GM12878 (cell line): ENCODE data around the gene RBBP9. TPM values are rescaled to one million over a fixed set of nuclear protein-coding genes. Genes with fewer than 3 reads are reported as not detected.

Experiments
- BRCA1 ChIP-seq: IDR thresholded peaks from 2 replicates; pipeline ENCODE4 v1.6.1; 2011; ENCODE audit warnings: low read depth, low read length, improper control_type of control experiment
- ESRRA ChIP-seq: IDR thresholded peaks from 2 replicates; pipeline ENCODE4 v1.6.1; 2012; ENCODE audit warnings: mild to moderate bottlenecking, low read length, improper control_type of control experiment
- FOXM1 ChIP-seq: IDR thresholded peaks from 2 replicates; pipeline ENCODE4 v1.6.1; 2012; ENCODE audit warnings: low read depth, mild to moderate bottlenecking, inconsistent platforms, low read length, moderate library complexity
- HDAC6 ChIP-seq: fragments of 200-600 bp; sonication (generic); IDR thresholded peaks from one replicate; pipeline ENCODE4 v1.8.0; 2017; ENCODE audit warnings: antibody characterized with exemption; ENCODE audit not compliant: unreplicated experiment
- MEF2A ChIP-seq: IDR thresholded peaks from 2 replicates; pipeline ENCODE4 v1.6.1; 2011; ENCODE audit warnings: low read depth, mild to moderate bottlenecking, low read length, moderate library complexity; ENCODE audit not compliant: insufficient read depth
- MYC ChIP-seq: IDR thresholded peaks from 2 replicates; pipeline ENCODE4 v1.6.1; 2011; ENCODE audit warnings: mild to moderate bottlenecking, low read length, moderate library complexity, inconsistent platforms; ENCODE audit not compliant: insufficient read depth, insufficient replicate concordance, insufficient read length, severe bottlenecking
- NRF1 ChIP-seq: conservative IDR thresholded peaks from 2 replicates; pipeline ENCODE4 v1.6.1; 2011; ENCODE audit warnings: mild to moderate bottlenecking, low read depth, low read length, improper control_type of control experiment
- SMARCA5 ChIP-seq: fragments of 450-650 bp; IDR thresholded peaks from 2 replicates; pipeline ENCODE4 v1.6.1; 2017; ENCODE audit warnings: mild to moderate bottlenecking
- TARDBP ChIP-seq: IDR thresholded peaks from 2 replicates; pipeline ENCODE4 v1.6.1; 2016; ENCODE audit warnings: borderline replicate concordance
- YBX1 ChIP-seq: fragments of 450-650 bp; IDR thresholded peaks from 2 replicates; pipeline ENCODE4 v1.6.1; 2016; ENCODE audit warnings: antibody characterized with exemption
- ZNF274 ChIP-seq: IDR thresholded peaks from one replicate; pipeline ENCODE4 v1.8.0; 2011; ENCODE audit not compliant: insufficient read length, insufficient read depth
- polyA plus RNA-seq, 11 experiments: library from polyadenylated mRNA; depleted of rRNA in 4 of 11; unstranded in 6 of 11; stranded (reverse) in 5 of 11; fragments of >200 nt; fragmentation: Nextera tagmentation in 4 of 11; fragmentation: Illumina TruSeq in 1 of 11; extraction: Ambion mirVana in 4 of 11; extraction: Trizol in 1 of 11; gene quantifications; 1 replicate in 1 of 11; 2 replicates in 10 of 11; pipeline versions ENCODE4 v1.2.1 to v1.2.3, GENCODE V29; 2011 to 2016; ENCODE audit warnings: inconsistent platforms in 2 of 11, missing spikeins in 2 of 11, low read depth in 1 of 11
- total RNA-seq, 4 experiments: library from RNA; depleted of rRNA in 3 of 4; stranded (reverse); fragments of >200 nt in 3 of 4; fragmentation: Illumina TruSeq in 1 of 4; extraction: Trizol in 1 of 4; gene quantifications; 2 replicates each; pipeline versions ENCODE4 v1.2.1 to v1.2.3, GENCODE V29; 2013 to 2021
- TF ChIP-seq, protein P1 (sequence below): fragments of 450-650 bp; IDR thresholded peaks from 2 replicates; pipeline ENCODE4 v1.6.1; 2017; ENCODE audit warnings: low read depth, mild to moderate bottlenecking, moderate library complexity
- TF ChIP-seq, protein P2 (sequence below): fragments of 450-650 bp; IDR thresholded peaks from 2 replicates; pipeline ENCODE4 v1.6.1; 2017; ENCODE audit warnings: mild to moderate bottlenecking, low read depth, inconsistent platforms; ENCODE audit not compliant: poor library complexity, severe bottlenecking
- TF ChIP-seq, protein P3 (sequence below): fragments of 450-650 bp; formaldehyde crosslinking; IDR thresholded peaks from 2 replicates; pipeline ENCODE4 v1.4.0; 2022; ENCODE audit warnings: mild to moderate bottlenecking, moderate library complexity
- TF ChIP-seq, protein P4 (sequence below): IDR thresholded peaks from 2 replicates; pipeline ENCODE4 v1.6.1; 2011; ENCODE audit warnings: borderline replicate concordance, low read depth, mild to moderate bottlenecking, moderate library complexity, low read length; ENCODE audit not compliant: insufficient read depth, poor library complexity, severe bottlenecking
- TF ChIP-seq, protein P5 (sequence below): IDR thresholded peaks from 2 replicates; pipeline ENCODE4 v1.6.1; 2011; ENCODE audit warnings: borderline replicate concordance, low read depth, mild to moderate bottlenecking, moderate library complexity, mixed read lengths, low read length; ENCODE audit not compliant: insufficient read depth; ENCODE audit errors: extremely low read length
- TF ChIP-seq, protein P6 (sequence below): IDR thresholded peaks from 2 replicates; pipeline ENCODE4 v1.6.1; 2012; ENCODE audit warnings: low read depth, low read length, improper control_type of control experiment

RBBP9 gene
- total and polyA plus RNA-seq, 10 of the 15 experiments (the other 5 are each of a cell fraction or from before 2014, with no cell fraction given), result 7.1 to 34.1 (median 16.0) TPM

DNA sequence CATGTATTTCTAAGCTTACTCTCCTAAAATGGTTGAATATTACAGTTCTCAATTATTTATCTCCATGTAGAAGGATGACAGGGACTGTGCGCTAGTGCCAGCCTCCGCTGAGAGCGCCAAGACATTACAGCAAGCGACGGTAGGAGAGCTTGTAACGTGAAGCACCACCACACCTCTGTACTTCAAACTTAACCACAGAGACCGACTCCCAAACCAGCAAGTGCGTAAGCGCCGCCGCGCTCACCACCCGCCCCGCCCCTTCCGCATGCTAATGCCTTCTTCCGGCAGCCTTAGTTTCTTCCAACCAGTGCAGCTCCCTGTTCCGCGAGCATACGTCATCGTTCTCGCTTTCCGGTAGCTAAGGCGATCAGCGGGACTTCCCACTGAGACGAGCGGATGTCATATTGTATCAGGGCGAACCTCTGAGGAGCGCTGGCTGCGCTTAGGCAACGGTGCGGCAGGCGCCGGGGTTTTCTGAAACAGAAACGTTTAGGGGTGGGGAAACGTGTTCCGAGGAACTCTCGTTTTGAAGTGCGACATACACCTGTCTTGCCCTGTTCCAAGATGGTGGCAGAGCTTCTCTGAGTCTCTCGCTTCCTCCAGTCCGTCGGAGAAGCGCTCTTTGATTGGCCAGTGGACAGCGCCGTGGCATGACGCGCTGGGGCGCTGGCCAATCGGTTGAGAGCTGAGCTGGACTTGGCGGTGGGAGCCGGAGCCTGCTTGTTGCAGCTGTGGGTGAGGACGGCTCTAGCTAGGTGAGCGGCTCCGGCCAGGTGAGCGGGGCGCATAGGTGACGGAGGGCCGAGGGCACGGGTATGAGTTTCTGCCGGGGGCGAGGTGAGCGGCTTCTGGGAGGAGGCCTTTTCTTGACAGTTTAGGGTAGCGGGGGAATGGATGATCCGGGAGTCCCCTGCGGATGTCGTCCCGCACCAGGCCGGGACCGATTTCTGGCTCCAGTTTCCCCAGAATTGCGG, 10.5 kb upstream of the RBBP9 start, which contains the start of gene SEC23B (continued):
- TF ChIP-seq, protein P1, sequence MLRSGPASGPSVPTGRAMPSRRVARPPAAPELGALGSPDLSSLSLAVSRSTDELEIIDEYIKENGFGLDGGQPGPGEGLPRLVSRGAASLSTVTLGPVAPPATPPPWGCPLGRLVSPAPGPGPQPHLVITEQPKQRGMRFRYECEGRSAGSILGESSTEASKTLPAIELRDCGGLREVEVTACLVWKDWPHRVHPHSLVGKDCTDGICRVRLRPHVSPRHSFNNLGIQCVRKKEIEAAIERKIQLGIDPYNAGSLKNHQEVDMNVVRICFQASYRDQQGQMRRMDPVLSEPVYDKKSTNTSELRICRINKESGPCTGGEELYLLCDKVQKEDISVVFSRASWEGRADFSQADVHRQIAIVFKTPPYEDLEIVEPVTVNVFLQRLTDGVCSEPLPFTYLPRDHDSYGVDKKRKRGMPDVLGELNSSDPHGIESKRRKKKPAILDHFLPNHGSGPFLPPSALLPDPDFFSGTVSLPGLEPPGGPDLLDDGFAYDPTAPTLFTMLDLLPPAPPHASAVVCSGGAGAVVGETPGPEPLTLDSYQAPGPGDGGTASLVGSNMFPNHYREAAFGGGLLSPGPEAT, result peak; percentile 95
- peak; percentile 40; the same call in 1 of the 2 replicates for TF ChIP-seq BRCA1
- TF ChIP-seq TARDBP, result no peak
- TF ChIP-seq MEF2A, result no peak
- no peak for TF ChIP-seq YBX1
- no peak for TF ChIP-seq ZNF274
- 0 out of 2 replicates have a peak, but pooled peaks have one; percentile 21 for TF ChIP-seq SMARCA5
- TF ChIP-seq MYC, result no peak
- TF ChIP-seq FOXM1, result no peak
- TF ChIP-seq, protein P2, sequence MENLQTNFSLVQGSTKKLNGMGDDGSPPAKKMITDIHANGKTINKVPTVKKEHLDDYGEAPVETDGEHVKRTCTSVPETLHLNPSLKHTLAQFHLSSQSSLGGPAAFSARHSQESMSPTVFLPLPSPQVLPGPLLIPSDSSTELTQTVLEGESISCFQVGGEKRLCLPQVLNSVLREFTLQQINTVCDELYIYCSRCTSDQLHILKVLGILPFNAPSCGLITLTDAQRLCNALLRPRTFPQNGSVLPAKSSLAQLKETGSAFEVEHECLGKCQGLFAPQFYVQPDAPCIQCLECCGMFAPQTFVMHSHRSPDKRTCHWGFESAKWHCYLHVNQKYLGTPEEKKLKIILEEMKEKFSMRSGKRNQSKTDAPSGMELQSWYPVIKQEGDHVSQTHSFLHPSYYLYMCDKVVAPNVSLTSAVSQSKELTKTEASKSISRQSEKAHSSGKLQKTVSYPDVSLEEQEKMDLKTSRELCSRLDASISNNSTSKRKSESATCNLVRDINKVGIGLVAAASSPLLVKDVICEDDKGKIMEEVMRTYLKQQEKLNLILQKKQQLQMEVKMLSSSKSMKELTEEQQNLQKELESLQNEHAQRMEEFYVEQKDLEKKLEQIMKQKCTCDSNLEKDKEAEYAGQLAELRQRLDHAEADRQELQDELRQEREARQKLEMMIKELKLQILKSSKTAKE, result peak; percentile 63
- TF ChIP-seq ESRRA, result no peak
- TF ChIP-seq, protein P3, sequence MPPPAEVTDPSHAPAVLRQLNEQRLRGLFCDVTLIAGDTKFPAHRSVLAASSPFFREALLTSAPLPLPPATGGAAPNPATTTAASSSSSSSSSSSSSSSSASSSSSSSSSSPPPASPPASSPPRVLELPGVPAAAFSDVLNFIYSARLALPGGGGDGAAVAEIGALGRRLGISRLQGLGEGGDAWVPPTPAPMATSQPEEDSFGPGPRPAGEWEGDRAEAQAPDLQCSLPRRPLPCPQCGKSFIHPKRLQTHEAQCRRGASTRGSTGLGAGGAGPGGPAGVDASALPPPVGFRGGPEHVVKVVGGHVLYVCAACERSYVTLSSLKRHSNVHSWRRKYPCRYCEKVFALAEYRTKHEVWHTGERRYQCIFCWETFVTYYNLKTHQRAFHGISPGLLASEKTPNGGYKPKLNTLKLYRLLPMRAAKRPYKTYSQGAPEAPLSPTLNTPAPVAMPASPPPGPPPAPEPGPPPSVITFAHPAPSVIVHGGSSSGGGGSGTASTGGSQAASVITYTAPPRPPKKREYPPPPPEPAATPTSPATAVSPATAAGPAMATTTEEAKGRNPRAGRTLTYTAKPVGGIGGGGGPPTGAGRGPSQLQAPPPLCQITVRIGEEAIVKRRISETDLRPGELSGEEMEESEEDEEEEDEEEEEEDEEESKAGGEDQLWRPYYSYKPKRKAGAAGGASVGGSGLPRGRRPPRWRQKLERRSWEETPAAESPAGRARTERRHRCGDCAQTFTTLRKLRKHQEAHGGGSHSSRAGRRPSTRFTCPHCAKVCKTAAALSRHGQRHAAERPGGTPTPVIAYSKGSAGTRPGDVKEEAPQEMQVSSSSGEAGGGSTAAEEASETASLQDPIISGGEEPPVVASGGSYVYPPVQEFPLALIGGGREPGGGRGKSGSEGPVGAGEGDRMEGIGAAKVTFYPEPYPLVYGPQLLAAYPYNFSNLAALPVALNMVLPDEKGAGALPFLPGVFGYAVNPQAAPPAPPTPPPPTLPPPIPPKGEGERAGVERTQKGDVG (CRISPR knock-in tag), result no peak
- TF ChIP-seq, protein P4, sequence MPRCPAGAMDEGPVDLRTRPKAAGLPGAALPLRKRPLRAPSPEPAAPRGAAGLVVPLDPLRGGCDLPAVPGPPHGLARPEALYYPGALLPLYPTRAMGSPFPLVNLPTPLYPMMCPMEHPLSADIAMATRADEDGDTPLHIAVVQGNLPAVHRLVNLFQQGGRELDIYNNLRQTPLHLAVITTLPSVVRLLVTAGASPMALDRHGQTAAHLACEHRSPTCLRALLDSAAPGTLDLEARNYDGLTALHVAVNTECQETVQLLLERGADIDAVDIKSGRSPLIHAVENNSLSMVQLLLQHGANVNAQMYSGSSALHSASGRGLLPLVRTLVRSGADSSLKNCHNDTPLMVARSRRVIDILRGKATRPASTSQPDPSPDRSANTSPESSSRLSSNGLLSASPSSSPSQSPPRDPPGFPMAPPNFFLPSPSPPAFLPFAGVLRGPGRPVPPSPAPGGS, result no peak
- 0 out of 2 replicates have a peak, but pooled peaks have one; percentile 1 for TF ChIP-seq NRF1
- TF ChIP-seq, protein P5, sequence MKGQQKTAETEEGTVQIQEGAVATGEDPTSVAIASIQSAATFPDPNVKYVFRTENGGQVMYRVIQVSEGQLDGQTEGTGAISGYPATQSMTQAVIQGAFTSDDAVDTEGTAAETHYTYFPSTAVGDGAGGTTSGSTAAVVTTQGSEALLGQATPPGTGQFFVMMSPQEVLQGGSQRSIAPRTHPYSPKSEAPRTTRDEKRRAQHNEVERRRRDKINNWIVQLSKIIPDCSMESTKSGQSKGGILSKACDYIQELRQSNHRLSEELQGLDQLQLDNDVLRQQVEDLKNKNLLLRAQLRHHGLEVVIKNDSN, result no peak
- peak; percentile 65 for TF ChIP-seq HDAC6
- TF ChIP-seq, protein P6, sequence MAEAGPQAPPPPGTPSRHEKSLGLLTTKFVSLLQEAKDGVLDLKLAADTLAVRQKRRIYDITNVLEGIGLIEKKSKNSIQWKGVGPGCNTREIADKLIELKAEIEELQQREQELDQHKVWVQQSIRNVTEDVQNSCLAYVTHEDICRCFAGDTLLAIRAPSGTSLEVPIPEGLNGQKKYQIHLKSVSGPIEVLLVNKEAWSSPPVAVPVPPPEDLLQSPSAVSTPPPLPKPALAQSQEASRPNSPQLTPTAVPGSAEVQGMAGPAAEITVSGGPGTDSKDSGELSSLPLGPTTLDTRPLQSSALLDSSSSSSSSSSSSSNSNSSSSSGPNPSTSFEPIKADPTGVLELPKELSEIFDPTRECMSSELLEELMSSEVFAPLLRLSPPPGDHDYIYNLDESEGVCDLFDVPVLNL, result no peak
